ENCODE results near the gene C1GALT1.

Gene C1GALT1

DNA sequence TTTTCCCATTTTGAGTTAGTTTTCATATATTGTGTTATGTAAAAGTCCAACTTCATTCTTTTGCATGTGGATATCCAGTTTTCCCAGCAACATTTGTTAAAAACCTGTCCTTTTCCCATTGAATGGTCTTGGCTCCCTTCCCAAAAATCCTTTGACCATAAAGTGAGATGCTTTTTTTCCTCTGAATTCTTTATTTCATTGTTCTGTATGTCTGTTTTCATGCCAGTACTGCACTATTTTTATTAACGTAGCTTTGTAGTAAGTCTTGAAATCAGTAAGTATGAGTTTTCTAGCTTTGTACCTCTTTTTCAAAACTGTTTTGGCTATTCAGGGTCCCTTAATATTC is 20.0 kb downstream of the C1GALT1 start:
- no peak for DNase-seq

DNA sequence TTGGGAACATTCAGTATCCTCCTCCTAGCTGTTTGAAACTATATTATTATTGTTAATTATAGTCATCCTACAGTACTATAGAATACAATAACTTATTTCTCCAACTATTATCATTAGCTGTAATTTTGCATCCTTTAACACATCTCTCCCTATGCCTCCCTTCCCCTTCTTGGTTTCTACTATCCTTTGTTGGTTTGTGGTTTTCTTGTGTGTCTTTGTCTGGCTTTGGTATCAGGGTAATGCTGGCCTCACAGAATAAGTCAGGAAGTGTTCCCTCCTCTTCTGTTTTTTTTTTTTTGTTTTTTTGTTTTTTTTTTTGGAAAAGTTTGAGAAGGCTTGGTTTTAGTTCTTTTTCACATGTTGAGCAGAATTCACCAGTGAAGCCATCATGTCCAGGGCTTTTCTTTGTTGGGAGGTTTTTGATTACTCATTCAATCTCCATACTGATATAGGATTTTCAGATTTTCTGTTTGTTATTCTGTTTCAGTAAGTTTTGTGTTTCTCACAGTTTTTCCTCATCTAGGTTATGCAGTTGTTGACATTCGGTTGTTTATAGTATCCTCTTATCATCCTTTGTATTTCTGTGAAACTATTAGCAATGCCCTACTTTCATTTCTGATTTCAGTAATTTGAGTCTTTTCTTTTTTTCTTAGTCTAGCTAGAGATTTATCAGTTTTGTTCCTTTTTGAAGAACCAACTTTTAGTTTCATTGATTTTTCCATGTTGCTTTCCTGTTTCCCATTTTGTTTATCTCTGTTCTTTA is 21.6 kb downstream of the C1GALT1 start:
- no peak for DNase-seq

DNA sequence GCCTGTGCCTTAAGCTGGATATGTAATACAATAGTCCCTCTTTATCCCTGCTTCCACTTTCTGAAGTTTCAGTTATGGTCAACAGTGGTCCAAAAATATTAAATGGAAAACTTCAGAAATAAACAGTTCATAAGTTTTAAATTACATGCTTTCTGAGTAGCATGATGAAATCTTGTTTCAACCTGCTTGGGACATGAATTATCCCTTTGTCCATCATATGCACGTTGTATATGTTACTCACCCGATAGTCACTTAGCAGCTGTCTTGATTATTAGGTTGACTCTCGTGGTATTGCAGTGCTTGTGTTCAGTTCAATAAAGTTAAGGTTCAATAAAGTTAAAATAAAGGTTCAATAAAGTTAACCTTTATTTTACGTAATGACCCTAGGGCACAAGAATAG is 25.5 kb downstream of the C1GALT1 start:
- DNase-seq = no peak

DNA sequence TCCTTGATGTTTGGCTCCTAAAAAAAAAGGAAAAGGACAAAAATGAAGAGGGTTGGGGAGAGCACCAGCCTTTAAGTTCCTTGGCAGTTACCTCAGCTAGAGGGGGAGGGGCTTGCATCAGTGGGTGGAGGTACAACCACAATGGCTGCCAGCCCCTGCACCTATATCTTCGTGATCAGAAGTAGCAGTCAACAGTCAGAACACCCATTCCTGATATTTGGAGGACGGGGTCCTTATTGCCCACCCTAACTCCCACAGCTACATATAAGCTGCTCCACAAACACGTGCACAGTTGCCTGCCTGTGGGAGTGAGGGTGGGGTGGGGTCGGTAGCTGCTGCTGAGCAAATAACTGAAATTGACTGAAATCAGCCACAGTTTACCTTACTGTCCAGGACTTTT is 26.2 kb downstream of the C1GALT1 start:
- DNase-seq = no peak

DNA sequence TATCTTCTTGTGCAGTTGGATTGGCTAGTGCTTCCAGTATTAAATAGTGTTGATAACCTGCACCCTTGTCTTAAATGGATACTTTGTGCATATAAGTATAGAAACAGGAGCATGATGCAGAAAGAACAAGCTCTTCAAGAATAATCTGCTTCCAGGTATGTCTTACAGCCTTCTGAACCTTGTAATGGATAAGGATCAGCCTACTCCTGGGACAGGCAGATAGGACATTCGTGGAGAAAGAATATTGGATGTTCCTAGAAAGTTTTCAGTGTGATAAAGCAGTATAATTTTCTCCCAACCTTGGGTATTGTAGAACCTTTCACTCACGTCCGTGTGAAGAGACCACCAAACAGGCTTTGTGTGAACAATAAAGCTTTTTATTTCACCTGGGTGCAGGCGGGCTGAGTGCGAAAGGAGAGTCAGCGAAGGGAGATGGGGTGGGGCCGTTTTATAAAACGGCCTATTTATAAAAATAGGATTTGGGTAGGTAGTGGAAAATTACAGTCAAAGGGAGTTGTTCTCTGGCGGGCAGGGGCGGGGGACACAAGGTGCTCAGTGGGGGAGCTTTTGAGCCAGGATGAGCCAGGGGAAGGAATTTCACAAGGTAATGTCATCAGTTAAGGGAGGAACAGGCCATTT is 27.2 kb downstream of the C1GALT1 start:
- no peak for DNase-seq

DNA sequence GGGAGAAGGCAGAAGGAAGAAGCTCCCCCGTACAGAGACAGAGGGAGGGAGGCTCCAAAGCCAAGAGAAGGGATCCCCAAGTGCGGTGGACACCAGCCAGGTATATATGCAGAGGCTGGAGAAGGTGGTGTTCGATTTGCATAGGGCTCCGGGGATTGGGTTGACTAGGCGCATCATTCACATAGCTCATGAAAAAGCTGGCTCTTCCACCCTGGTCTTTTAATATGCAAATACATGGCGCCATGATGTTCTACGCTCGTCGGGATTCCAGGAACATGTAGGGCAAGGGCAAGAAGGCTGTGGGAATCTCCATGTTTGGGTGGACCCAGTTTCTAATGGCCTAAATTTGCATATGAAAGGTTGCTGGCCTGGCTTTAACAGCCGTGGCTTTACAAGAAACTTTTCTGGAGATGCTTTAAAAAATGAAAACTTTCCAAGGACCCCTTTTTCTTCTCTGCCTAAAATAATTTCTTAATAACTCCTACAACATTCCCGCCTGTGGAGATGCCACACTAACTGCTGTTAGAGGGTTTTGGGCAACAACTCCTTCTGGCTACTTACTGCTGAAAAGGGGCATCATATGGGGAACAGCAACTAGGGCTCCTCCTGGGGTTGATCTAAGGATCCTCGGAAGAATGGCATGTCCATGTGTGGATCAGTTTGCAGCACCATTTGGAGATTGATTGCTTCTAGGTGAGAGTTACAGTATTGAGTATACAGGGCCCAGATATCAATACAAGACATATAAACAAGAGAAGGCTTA is 28.3 kb downstream of the C1GALT1 start:
- no peak for DNase-seq

DNA sequence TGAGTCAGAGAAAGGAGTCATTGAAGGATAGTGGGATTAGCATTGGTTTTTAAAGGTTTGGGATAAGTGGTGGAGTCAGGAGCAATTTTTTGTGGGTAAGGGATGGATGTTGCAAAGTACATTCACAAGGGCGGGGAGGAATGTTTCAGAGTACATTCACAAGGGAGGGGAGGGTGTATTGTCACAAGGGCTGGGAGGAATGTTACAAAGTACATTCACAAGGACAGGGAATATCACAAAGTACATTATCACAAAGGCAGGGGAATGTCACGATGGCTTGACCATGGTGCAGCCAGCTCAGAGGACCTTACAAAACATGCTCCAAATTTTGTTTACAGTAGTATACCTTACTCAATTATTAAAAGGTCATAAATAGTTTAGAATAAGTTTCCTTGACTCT is 30.3 kb downstream of the C1GALT1 start:
- no peak for DNase-seq

DNA sequence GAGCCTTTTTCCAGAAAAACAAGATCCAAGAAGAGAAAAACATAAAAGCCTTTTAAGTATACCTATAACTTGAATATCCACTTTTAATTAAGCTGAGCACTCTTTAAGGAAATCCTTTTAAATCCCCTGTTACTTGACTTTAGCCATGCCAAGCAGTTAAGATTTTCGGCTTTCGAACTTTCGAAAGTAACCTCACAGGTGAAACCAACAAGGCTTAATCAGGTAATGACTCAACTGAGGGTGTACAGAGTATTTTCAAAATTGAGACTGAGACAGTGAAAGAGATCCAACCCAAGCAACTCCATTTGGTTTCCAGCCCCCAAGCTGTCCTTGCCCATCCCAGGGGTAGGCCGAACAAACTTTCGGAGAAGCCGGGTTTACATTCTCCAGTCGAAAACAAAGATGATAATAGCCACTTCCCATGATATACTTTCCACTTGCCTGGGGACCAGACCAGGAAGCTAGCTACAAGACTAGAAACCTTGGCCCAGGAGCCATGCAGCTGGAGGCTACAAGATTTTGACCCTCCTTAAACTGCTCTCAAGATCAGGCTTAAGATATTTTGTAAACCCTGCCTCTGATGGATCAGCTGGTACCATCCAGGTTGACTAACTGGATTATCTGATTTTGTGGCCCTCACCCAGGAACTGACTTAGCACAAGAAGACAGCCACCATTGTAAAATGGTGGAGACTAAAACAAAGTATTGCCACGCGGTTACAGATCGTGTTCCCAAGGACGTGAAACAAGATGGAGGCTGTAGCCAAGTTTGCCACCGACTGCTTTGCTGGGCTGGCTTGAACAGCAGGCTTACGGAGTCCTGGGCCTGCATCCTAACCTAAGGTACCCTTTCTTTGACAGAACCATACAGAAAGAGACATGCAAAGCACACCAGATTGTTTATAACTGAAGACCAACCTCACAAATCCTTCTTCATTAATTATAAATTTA is 32.3 kb downstream of the C1GALT1 start:
- DNase-seq = no peak

DNA sequence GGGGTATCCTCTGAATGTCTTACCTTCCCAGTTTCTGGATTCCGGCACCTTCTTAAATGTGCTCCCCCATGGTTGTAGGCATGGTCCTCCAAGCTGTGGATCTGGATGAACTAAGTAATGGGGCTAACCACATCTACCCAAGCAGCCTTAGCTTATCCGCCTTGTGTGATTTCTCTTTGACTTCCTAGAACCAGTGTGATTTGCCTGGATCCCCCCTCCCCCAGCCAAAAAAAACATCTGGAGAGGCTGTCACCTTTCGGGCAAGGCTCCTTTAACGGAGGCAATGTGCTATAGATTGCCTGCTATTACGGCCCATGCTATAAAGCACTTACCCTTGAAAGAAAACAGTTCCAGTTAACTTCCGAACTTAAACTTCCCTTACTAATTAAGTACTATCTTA is 33.9 kb downstream of the C1GALT1 start:
- no peak for DNase-seq

DNA sequence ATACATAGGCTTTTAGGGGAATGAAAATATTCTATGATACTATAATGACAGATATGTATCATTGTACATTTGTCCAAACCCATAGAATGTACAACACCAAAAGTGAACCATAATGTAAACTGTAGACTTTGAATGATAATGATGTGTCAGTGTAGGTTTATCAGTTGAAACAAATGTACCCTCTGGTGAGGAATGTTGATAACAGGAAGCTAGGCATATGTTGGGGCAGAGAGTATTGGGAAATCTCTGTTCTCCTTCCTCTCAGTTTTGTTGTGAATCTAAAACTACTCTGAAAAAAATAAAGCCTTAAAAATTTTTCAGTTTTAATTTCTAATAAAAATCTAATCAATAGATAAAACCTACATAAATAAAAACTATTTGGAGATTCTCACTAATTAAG is 36.9 kb downstream of the C1GALT1 start:
- no peak for DNase-seq

DNA sequence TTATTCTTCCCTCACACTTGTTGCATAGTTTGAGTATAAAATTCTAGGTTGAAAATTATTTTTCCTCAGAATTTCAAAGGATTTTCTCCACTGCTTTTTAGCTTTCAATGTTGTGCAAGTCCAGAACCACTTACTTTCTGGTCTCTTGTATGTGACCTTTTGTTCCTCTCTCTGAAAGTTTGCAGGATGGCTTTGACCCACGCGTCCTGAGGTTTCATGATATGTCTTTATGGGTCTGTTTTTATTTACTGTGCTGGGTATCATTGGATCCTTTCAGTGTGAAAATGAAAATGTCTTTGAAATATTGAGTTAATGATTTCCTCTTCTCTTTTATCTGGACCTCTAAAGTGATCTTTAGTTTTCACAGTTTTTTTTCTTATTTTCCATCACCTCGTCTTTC is 38.5 kb downstream of the C1GALT1 start:
- DNase-seq = no peak

DNA sequence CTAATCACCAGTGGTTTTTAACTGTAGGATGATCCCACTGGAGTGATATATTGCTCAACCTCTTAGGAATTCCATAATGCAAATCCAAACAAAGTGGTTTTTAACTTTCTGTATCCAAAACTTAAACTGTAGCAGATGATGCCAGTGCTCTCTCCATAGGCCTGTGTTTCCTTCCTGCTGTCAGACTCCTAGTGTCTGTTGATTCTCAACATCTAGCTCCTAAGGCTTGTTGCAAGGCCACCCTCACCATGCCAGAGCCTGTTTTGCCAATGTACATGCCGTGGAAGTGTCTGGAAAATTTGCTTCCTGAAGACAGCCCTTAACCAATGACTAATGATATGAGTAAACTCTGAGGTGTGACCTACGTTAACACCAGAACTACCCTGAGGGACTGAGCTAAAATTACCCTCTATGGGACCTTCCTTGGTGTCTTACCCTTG is 39.3 kb downstream of the C1GALT1 start:
- DNase-seq = no peak

DNA sequence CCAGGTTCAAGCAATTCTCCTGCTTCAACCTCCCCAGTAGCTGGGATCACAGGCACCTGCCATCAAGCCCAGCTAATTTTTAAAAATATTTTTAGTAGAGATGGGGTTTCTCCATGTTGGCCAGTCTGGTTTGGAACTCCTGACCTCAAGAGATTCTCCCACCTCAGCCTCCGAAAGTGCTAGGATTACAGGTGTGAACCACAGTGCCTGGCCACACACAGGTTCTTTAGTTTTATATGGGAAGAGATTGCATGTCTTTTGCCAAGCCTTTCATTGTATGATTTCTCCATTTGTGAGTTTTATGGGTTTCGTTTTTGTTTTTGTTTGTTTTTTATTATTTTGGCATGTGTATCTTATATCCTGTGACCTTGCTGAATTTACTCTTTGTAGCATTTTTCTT is 40.9 kb downstream of the C1GALT1 start:
- no peak for DNase-seq

DNA sequence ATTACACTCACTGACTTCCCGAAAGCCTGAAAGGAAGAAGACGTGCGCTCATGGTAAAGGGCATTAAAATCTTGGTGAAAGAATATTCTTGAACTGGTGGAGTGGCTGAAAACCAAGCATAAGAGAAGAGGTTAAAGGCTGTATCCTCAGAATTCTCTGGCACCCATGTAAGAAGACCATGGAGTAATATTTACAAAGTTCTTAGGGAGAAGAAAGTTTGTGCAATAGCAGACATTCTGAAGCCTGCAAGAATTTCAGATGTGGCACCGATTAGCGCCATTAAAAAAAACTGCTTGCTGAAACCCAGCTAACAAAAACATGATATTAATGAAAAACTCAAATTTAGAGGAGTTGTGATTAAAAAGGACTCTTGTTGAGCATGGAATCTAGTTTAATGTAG is 44.1 kb downstream of the C1GALT1 start:
- DNase-seq = no peak

DNA sequence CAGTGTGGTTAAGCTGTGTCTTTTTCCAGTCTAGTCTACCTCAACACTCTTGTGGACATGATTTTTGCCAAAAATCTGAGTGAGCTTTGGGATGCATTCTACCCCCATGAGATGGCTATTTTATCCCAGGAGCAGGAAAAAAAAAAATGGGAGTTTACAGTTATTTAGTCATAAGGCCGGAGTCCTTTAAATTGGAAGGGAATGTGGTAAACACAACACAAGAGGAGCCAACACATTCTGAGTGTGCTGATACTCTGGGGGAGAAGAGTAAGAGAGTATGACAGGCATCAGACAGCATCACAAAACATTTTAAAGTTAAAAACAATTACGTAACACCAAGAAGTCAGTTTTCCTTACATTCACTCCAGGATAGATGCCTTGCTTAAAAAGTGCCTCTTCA is 46.1 kb downstream of the C1GALT1 start:
- no peak for DNase-seq

DNA sequence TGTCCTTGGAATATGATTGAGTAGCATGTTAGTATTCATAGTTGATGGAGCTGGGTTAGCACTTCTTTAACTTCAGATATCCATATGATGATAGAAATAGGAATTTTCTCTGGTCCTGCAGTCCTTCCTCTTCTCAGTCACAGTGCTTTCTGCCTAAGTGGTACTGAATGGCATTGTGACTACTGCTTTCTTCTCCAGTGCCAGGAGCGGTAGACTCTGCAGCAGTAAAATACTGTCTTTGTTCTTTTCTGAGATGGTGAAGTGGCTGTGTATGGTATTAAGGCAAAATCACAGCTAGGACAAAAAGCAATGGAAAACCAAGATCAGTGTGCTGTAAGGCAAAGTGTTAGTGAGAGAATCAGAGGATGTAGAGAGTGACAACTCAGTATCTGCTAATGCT is 46.6 kb downstream of the C1GALT1 start:
- no peak for DNase-seq

DNA sequence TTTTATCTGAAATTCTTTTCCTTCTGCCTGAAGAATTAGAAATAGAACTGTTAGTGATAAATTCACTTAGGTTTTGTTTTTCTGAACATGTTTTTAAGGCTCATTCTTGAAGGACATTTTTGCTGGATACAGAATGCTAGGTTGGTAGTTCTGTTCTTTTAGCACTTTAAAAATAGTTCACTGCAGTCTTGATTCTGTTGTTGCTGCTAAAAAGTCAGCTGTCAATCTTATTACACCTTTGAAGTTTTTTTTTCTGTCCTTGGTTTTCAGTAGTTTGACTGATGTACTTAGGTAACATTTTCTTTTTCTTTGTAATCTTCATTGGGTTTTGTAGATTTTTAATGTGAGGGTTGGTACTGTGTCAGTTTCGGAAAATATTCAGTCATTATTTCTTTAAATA is 48.7 kb downstream of the C1GALT1 start:
- no peak for DNase-seq

DNA sequence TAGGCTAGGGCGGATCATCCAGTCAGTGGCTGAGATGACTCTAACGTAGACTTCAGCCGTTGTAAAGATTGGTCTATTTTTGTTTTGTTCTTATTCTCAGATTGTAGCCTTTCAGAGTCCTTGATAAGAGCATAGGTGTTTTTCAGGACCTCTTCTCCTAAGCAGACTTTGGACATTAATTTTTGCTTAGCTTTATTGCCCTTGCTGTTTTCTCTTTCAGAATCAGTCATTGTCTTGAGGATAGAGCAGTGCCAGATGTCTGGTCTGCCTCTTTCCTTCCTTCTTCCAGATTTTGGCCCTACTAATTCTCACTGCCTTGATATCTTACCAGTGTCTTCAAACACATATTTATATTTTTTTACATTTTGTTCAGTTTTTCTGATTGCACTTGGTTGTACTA is 49.5 kb downstream of the C1GALT1 start:
- no peak for DNase-seq

DNA sequence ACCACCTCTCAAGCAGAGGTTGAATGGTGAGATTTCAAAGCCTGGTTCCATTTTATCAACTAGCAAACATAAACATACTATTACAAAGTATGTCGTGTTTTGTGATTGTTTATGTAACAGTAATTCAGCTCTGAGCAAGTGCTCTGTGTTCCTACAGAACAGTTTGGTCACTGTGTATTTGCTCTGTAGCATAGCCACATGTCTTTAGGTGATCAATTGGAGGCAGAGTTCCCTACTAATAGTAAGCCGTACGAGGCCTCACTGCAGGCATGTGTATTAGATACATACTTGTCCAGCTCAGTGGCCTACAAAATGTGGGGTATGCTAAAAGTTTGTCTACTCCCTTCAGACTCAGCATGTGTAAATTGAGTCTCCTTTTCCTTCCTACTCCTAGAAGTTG is 53.0 kb downstream of the C1GALT1 start:
- DNase-seq = no peak

DNA sequence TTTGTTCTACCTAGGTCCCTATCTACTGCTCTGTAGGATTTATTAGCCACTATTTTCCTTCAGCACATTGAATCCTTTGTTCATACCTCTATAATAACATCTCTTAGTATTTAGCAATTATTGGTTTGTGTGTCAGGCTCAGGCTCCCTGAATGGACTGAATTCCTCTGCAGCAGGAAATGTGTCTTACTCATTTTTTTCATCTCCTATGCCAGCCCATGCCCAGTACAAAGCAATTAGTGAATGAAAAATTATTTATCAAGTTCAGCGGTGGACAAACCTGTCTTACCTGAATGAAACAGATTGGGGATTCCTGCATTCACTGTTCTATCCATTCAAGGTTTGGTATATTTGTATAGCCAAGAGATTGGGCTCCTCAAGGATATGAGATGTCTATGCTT is 53.7 kb downstream of the C1GALT1 start:
- DNase-seq = no peak

DNA sequence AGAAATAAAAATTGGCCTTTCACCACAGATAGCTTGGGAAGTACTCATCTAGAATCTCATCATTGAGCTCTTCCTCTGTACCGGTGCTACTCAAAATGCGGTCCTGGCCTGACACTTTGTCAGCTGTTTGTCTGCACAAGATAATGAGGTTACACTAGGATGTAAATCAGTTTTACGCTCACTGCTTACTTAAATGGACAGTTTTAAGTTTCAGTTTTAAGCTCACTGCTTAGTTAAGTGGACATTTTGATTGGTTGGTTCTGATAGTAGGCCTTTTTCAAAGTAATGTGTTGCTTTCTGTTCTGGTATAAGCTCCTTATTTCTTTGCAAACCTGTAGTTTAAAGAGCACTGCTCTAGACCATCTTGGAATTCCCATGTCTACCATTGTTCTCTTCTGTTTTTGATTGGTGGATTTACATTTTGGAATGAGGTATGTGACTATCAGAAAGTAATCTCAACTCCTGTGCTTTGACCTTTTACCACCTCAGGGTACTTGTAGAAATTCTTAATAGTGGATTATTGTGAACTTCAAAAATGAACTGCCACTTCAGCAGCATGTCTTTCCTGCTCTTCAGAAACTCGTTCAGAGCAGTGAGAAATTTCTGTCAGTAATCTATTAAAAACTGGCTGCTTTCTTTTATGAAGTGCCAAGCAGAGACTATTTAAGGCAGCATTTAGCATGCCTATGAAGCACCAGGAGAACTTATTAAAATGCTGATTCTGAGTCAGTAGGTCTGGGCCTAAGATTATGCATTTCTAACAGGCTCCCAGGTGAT is 55.0 kb downstream of the C1GALT1 start:
- no peak for DNase-seq

DNA sequence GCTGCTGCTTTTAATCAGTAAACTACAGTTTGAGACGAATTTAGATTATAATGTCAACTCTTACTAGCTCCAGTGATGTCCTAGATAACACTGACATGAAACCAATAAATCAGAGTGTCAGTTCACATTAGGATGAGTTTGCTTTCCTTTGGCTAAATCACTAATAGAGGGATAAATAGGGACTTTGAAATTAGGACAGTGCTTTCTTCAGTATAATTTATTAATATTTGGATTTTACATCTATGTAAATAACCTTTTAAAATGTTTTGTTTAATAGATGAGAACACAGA is 55.6 kb downstream of the C1GALT1 start:
- no peak for DNase-seq

DNA sequence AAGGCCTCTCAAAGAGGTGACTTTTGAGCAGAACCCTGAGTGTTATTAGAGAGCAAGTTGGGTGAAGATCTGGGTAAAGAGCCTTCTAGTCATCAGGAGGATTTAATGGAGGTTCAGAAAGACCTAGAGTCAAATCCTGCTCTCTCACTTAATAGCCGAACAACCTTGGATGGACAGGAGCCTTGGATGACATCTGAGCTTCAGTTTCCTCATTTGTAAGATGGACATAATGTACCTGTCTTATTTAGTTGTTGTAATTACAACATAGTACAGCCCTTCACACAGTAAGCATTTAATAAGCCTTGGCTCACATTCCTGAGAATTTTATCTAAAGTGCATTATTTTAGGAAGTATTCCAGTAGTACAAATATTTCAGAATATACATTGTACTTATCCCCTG is 57.0 kb downstream of the C1GALT1 start:
- DNase-seq = no peak

Data from NCI-H2171 (cell line).